ENCODE data around the gene WAPL. TPM values are rescaled to one million over a fixed set of nuclear protein-coding genes. Genes with fewer than 3 reads are reported as not detected.
"Not testable (repeated sequence)": the region's sequence is repeated elsewhere in the genome, so short reads cannot be mapped to it uniquely, and the experiment has no call there.

Gene WAPL
- total RNA-seq, 2 donors from 2014 or later = 24.1 to 38.9 TPM

GRCh38 chr10:86545101-86545500, 23.5 kb upstream of the WAPL start:
- Histone ChIP-seq H3K4me3 (no peak overlapping the region), H3K36me3 (replicated peaks in 1 of 2; ENCODE audit: insufficient read depth in 1 of 2, low read depth in 2 of 2) (no peaks in the 10 kb centered on the region), H3K9me3 (no peaks in the 10 kb centered on the region), H3K27me3 (no peaks in the 10 kb centered on the region), H3K4me1 (no peaks in the 10 kb centered on the region), H3K27ac (no peak overlapping the region)
- DNase-seq = no peak
- no peak for ATAC-seq
- intact Hi-C loops (cut with DNase I) = no loop called here
- 37 to 41% methylated on average over 4 of the region's 4 CpGs for WGBS, 2 donors
- no peak for TF ChIP-seq POLR2A (IDR thresholded peaks at IDR 0.05)
- no peak for TF ChIP-seq CTCF (IDR thresholded peaks at IDR 0.05)

- H3K27ac ChIP-seq = no peak overlapping the region
- H3K4me1 ChIP-seq = peaks cover 10% of the 10 kb centered on the region
- no peaks in the 10 kb centered on the region for H3K36me3 ChIP-seq (replicated peaks in 1 of 2; ENCODE audit: insufficient read depth in 1 of 2, low read depth in 2 of 2)
- WGBS, 2 donors = 88% methylated on average over 3 to 5 of the region's 5 CpGs
- intact Hi-C loops (cut with DNase I) = no loop called here
- H3K4me3 ChIP-seq = no peak overlapping the region
- DNase-seq = no peak
- no peaks in the 10 kb centered on the region for H3K27me3 ChIP-seq
- no peak for ATAC-seq
- no peaks in the 10 kb centered on the region for H3K9me3 ChIP-seq
- TF ChIP-seq CTCF (IDR thresholded peaks at IDR 0.05) = no peak
- TF ChIP-seq POLR2A (IDR thresholded peaks at IDR 0.05) = no peak
Measured at GRCh38 chr10:86540016-86540415, 18.4 kb upstream of the WAPL start.

DNA sequence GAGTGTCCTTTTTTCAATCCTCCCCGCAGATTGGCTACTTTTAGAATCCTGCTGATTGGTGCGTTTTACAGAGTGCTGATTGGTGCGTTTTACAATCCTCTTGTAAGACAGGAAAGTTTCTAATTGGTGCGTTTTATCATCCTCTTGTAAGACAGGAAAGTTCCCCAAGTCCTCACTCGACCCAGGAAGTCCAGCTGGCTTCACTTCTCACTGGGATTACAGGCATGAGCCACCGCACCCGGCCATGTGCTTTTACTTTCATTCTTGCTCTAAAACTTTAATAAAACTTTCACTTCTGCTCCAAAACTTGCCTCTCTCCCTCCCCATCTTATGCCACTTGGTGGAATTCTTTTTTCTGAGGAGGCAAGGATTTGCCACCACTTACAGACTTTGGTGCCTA, 17.0 kb upstream of the WAPL start:
- peaks cover 17% of the 10 kb centered on the region for H3K4me1 ChIP-seq
- H3K9me3 ChIP-seq = no peaks in the 10 kb centered on the region
- ATAC-seq (no peak), DNase-seq (no peak)
- TF ChIP-seq CTCF (IDR thresholded peaks at IDR 0.05) = no peak
- no peak for TF ChIP-seq POLR2A (IDR thresholded peaks at IDR 0.05)
- no peaks in the 10 kb centered on the region for H3K27me3 ChIP-seq
- no peak overlapping the region for H3K27ac ChIP-seq
- no peaks in the 10 kb centered on the region for H3K36me3 ChIP-seq (replicated peaks in 1 of 2; ENCODE audit: insufficient read depth in 1 of 2, low read depth in 2 of 2)
- H3K4me3 ChIP-seq = no peak overlapping the region
- WGBS, 2 donors = 73 to 86% methylated on average over 7 of the region's 7 CpGs
- intact Hi-C loops (cut with DNase I) = no loop called here

DNA sequence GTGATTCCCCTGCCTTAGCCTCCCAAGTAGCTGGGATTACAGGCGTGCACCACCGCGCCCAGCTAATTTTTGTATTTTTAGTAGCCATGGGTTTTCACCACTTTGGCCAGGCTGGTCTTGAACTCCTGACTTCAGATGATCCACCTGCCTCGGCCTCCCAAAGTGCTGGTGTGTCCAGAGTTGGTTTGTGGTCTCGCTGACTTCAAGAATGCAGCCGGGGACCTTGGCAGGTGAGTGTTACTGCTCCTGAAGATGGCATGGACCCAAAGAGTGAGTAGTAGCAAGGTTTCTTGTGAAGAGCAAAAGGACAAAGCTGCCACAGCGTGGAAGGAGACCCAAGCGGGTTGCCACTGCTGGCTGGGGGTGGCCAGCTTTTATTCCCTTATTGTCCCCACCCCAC, 16.4 kb upstream of the WAPL start:
- H3K4me3 ChIP-seq; H3K27ac ChIP-seq; ATAC-seq; intact Hi-C loops (cut with DNase I); H3K36me3 ChIP-seq (replicated peaks in 1 of 2; ENCODE audit: insufficient read depth in 1 of 2, low read depth in 2 of 2); H3K27me3 ChIP-seq; H3K9me3 ChIP-seq: not testable (repeated sequence)
- peaks cover 17% of the 10 kb centered on the region for H3K4me1 ChIP-seq
- peak in 1 of 4 donors; percentile 31 for DNase-seq
- WGBS, 2 donors = 90 to 94% methylated on average over 8 of the region's 8 CpGs

- ATAC-seq = no peak
- peak overlapping the region in 1 of 4 donors; percentile 85 for H3K27ac ChIP-seq
- DNase-seq = no peak
- H3K4me1 ChIP-seq = peaks cover 17% of the 10 kb centered on the region
- H3K27me3 ChIP-seq = no peaks in the 10 kb centered on the region
- no peaks in the 10 kb centered on the region for H3K9me3 ChIP-seq
- intact Hi-C loops (cut with DNase I) = no loop called here
- no peak overlapping the region for H3K4me3 ChIP-seq
- TF ChIP-seq CTCF (IDR thresholded peaks at IDR 0.05) (no peak), POLR2A (IDR thresholded peaks at IDR 0.05) (no peak)
- H3K36me3 ChIP-seq (replicated peaks in 1 of 2; ENCODE audit: insufficient read depth in 1 of 2, low read depth in 2 of 2) = no peaks in the 10 kb centered on the region
- 43 to 76% methylated on average over 17 to 40 of the region's 40 CpGs for WGBS, 2 donors
Measured at GRCh38 chr10:86536294-86536861, 14.8 kb upstream of the WAPL start.
